Lower lobe of right lung (tissue), 2 donors: ENCODE measurements around the gene FAM234A. TPM values are rescaled to one million over a fixed set of nuclear protein-coding genes. Genes with fewer than 3 reads are reported as not detected.

Experiments used
- ATAC-seq, 2 donors: fragments of 200-7000 bp; cut with Tn5 transposase; one replicate each; pipeline ENCODE4 v1.9.1; 2020 to 2022; ENCODE audit warnings: mild to moderate bottlenecking in 2 of 2, moderate library complexity in 2 of 2
- DNase-seq: peaks from one replicate; pipeline ENCODE4 v3.0.0-alpha.2; 2020
- H3K27ac ChIP-seq: fragments of 200-600 bp; one replicate; pipeline ENCODE4 v1.8.0; 2022
- H3K27me3 ChIP-seq: fragments of 200-600 bp; one replicate; pipeline ENCODE4 v1.8.0; 2022; ENCODE audit warnings: low read depth
- H3K36me3 ChIP-seq: fragments of 200-600 bp; one replicate; pipeline ENCODE4 v1.8.0; 2022; ENCODE audit warnings: mild to moderate bottlenecking
- H3K4me1 ChIP-seq: fragments of 200-600 bp; one replicate; pipeline ENCODE4 v1.8.0; 2022
- H3K4me3 ChIP-seq: fragments of 200-600 bp; one replicate; pipeline ENCODE4 v1.8.0; 2022; ENCODE audit warnings: mild to moderate bottlenecking
- H3K9me3 ChIP-seq: fragments of 200-600 bp; one replicate; pipeline ENCODE4 v1.8.0; 2022
- CTCF ChIP-seq: fragments of 200-600 bp; IDR thresholded peaks from one replicate; pipeline ENCODE4 v1.8.0; 2022; ENCODE audit warnings: antibody characterized with exemption, mild to moderate bottlenecking
- intact Hi-C: fragments of 100-400 bp; cut with DNase I; formaldehyde crosslinking; loops from one replicate; pipeline ENCODE4 v1.11.0; 2022
- total RNA-seq: library from RNA; stranded (reverse); fragmentation: NEBNext Ultra II Directional; extraction: Animal tissue kit (Norgen Biotek cat#: 25700); gene quantifications from one replicate; pipeline ENCODE4 v1.2.1, GENCODE V29; 2021
- donor health status: DM: no; HTN: yes; CAD: no; lungs with severe emphysema.

Gene FAM234A
- total RNA-seq, 1 donor from 2014 or later: 51.7 TPM

DNA sequence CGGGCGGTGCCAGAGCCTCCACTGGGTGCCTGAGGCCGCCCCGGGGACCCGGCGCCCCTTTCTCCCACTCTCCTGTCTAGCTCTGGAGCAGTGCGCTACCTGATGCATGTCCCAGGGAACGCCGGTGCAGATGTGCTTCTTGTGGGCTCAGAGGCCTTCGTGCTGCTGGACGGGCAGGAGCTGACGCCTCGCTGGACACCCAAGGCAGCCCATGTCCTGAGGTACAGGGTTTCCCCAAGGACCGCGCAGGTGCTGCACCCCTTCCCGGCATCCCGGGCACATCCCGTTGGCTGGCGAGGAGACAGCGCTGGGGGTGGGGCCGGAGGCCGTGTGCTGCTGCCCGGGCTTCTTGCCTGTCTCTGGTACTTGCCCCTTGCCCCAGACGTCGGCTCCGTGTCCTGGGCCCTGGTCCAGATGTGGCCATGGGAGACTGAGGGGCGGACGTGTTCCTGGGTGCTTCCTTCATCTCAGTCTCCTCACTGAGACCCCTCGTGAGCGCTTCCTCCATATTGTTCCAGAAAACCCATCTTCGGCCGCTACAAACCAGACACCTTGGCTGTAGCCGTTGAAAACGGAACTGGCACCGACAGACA lies 28.7 kb downstream of the FAM234A start:
- TF ChIP-seq CTCF: no peak
- peaks cover 64% of the 10 kb centered on the region for H3K36me3 ChIP-seq

DNA sequence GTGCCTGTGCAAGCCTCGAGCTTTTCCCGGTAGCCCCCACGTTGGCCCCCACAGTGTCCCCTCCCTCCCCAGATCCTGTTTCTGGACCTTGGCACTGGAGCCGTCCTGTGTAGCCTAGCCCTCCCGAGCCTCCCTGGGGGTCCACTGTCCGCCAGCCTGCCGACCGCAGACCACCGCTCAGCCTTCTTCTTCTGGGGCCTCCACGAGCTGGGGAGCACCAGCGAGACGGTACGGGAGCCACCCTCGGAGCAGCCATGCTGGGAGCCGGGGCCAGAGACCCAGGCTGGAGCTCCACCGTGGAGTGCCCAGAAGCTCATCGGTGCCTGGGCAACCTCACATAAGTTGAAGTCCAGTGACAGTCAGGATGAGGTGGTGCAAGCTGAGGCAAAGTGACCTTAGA lies 29.3 kb downstream of the FAM234A start:
- H3K4me1 ChIP-seq: no peaks in the 10 kb centered on the region
- intact Hi-C loops: no loop called here
- no peak for TF ChIP-seq CTCF
- no peaks in the 10 kb centered on the region for H3K27me3 ChIP-seq
- no peak for DNase-seq
- no peak overlapping the region for H3K27ac ChIP-seq
- H3K9me3 ChIP-seq: no peaks in the 10 kb centered on the region
- peaks cover 64% of the 10 kb centered on the region for H3K36me3 ChIP-seq
- ATAC-seq: no peak
- no peak overlapping the region for H3K4me3 ChIP-seq

More for the DNA sequence above, 28.7 kb downstream of the FAM234A start:
- Histone ChIP-seq H3K27ac (no peak overlapping the region), H3K4me3 (no peak overlapping the region), H3K27me3 (no peaks in the 10 kb centered on the region), H3K9me3 (no peaks in the 10 kb centered on the region), H3K4me1 (no peaks in the 10 kb centered on the region)
- DNase-seq (no peak), ATAC-seq (no peak)
- intact Hi-C loops: no loop called here

GRCh38 chr16:264440-264951 lies 29.9 kb downstream of the FAM234A start:
- no peaks in the 10 kb centered on the region for H3K27me3 ChIP-seq
- no peaks in the 10 kb centered on the region for H3K4me1 ChIP-seq
- no peak overlapping the region for H3K27ac ChIP-seq
- peaks cover 59% of the 10 kb centered on the region for H3K36me3 ChIP-seq
- TF ChIP-seq CTCF: no peak
- no peak for DNase-seq
- intact Hi-C loops: no loop called here
- ATAC-seq: no peak
- H3K9me3 ChIP-seq: no peaks in the 10 kb centered on the region
- no peak overlapping the region for H3K4me3 ChIP-seq

DNA sequence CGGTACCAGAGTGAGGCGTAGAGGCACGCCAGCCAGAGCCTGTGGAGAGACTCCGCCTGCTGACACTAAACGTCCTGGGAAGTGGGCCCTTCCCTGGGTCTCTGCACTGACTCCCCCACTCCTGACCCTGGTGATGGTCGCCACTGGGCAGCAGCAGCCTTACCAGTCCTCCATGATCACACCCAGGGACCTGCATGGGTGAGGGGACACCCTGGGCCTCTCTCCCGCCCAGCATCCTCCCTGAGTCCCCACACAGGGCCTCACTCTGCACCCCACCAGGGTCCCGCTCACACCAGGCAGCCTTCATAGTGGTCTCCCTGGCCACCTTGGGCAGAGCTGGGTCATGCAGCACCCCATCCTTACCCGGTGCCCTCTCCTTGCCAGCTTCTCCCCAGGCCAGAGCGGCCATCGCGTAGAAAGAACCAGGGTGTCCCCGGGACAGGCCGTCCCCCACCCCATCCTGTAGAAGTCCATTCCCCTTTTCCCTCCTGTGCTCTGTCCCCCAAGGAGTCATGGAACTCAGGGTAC lies 30.4 kb downstream of the FAM234A start:
- TF ChIP-seq CTCF: no peak
- no peaks in the 10 kb centered on the region for H3K27me3 ChIP-seq

GRCh38 chr16:265711-266110 lies 31.1 kb downstream of the FAM234A start:
- ATAC-seq: no peak
- no peak for TF ChIP-seq CTCF
- peaks cover 47% of the 10 kb centered on the region for H3K36me3 ChIP-seq
- no peak overlapping the region for H3K27ac ChIP-seq
- no peak for DNase-seq
- intact Hi-C loops: no loop called here
- H3K9me3 ChIP-seq: no peaks in the 10 kb centered on the region
- no peaks in the 10 kb centered on the region for H3K27me3 ChIP-seq
- no peak overlapping the region for H3K4me3 ChIP-seq
- H3K4me1 ChIP-seq: no peaks in the 10 kb centered on the region

More for the DNA sequence above, 30.4 kb downstream of the FAM234A start:
- Histone ChIP-seq H3K36me3 (peaks cover 53% of the 10 kb centered on the region), H3K9me3 (no peaks in the 10 kb centered on the region), H3K27ac (no peak overlapping the region), H3K4me1 (no peaks in the 10 kb centered on the region), H3K4me3 (no peak overlapping the region)
- peak in 1 of 2 donors; percentile 4 for ATAC-seq
- no peak for DNase-seq
- intact Hi-C loops: no loop called here
